NOMO-1 (cell line): Measurements from ENCODE around the gene TMEM45B.
A peak's percentile ranks its signal among the peaks of the same experiment; 100 is the strongest.

Experiments
- DNase-seq, 2 experiments: peaks; one replicate each; lab custom pipeline; 2025; ENCODE audit not compliant: unreplicated experiment in 2 of 2; lab: John Stamatoyannopoulos, UW

TMEM45B gene

DNA sequence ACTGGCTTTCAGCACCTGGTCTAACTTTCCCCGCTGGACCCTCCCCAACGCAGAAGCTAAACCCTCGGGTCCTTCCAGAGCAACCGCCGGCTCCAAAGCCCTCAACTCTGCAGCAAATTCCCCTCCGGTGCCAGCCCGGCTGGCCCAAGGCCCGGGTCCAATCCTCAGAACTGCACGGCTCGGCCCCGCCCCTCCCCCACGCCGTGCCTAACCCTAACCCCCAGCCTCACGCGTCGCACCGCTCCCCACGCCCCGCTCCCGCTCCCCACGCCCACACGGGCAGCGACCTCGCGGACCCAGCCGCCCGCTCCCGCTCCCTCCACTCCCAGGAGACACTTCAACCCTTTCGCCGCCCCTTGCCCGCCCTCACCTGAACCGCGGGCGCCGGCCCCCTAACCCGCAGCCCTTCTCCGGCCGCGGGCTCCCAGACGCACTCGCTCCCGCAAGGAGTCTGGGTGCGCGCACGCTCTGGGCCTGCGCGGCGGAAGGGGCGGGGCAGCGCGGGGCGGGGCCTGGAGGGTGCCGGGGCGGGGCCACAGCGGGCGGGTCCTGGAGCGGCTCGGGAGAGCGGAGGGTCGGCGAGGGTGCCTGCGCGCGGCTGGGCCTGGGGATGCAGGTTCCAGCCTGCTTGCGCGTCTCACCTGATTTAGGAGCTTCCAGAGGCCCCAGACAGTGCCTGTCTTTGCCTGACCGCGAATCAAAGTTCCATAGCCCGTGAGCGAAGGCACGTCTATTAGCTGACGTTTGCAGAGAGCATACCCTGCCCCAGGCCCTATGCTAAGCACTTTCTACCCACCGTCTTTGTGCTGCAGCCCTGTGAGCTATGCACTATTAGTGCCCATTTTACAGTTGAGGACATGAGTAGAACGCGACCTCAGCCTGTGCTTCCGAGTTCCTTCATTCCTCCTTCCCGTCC, 79.7 kb downstream of the TMEM45B start, which contains the start of gene NFRKB:
Gene NFRKB (minus strand): TSS at position 453 of the 916 bp plus-strand sequence. CDS start 2,729 bp downstream, outside the sequence.
- DNase-seq = peak; percentile 65 to 79

DNA sequence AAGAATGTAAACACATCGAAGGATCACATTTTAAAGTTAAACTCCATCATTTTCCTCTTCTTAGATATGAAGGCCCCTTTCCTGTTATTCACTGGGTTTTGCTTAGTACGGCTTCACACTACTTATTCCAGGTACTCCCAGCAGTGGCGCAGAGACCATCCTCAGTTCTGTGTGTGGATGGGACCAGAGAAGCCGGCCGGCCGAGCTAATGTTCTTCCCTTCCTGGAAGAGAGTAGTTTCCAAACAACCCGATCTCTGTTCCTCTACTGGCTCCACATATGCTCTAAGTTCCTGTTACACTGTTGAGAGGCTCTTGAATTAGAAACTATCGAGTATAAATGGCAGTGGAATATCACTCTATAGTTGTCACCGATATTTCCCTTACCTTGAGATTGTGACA, 80.4 kb downstream of the TMEM45B start:
- peak in 1 of 2 experiments; percentile 44 for DNase-seq

DNA sequence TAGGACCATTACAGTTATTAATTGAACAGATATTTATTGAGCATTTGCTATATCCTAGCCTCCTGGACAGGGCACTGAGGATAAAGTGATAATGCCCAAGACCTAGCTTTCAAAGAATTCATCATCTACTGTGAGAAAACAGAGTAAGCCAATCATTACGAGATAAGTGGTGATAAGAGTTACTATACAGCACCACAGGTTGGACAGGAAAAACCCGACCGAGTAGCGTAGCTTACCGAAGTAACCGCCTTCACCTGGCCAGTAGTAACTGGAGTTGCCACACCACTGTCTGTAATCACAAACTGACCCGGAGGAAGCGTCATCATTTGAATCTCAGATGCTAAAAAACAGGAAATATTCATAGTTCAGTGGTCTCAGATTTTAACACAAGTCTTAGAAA, 89.8 kb downstream of the TMEM45B start:
- DNase-seq = no peak
